GM08714 (cell line): ENCODE data around the gene HIP1.
"Not testable (repeated sequence)": the region's sequence is repeated elsewhere in the genome, so short reads cannot be mapped to it uniquely, and the experiment has no call there.

Experiments
- H3K4me3 ChIP-seq: fragments of 200-500 bp; sonication (Bioruptor generic); 2 replicates; pipeline ENCODE4 v1.5.1; 2014; ENCODE audit warnings: mild to moderate bottlenecking, low read length, inconsistent platforms
- ZNF274 ChIP-seq: IDR thresholded peaks from 2 replicates; pipeline ENCODE4 v1.6.1; 2012; ENCODE audit warnings: mild to moderate bottlenecking, low read depth, low read length

The HIP1 gene

DNA sequence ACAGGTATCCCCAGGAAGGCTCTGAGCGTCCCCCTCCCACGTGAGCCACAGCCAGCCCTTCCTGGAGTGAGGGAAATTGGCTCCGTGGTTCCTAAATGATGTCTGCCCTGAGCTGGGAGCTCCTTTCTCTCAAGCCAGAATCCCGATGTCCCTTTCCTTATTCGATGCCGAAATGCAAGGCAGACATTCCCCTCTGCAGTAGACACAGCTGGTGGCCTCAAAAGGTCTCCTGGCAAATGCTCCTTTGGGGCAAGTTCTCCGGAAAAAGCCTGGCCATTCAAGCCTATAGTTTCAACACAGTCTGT lies 98.9 kb downstream of the HIP1 start:
- peak overlapping the region; percentile 78; the same call in 1 of the 2 replicates for H3K4me3 ChIP-seq
- no peak for TF ChIP-seq ZNF274

- TF ChIP-seq ZNF274 = no peak
- peak overlapping the region; percentile 78 for H3K4me3 ChIP-seq
Observed at GRCh38 chr7:75639071-75639885, 99.5 kb downstream of the HIP1 start.

DNA sequence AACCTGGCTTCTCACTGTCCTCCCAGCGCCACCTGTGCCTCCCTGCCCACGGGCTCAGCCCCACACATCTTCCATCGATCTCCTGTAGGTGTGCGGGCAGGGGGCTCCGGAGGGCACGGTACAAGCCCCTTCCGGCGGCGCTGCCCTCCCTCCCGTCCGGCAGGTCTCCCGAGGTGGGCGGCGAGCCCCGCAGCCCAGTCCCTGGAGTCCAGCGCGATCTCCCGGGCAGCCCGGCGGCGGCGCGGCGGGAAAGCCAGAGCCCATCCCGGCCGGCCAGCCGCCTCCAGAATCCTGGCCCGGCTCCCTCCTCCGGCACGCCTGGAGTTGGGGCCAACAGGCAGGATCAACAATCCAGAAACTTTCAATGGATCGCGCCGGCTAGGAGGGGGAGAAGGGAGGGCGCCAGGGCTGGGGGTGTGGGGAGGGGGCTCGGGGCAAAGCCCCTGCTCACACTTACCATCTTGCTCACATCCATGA lies 100.1 kb downstream of the HIP1 start:
- TF ChIP-seq ZNF274 = no peak
- H3K4me3 ChIP-seq = peak overlapping the region; percentile 10; the same call in 1 of the 2 replicates

DNA sequence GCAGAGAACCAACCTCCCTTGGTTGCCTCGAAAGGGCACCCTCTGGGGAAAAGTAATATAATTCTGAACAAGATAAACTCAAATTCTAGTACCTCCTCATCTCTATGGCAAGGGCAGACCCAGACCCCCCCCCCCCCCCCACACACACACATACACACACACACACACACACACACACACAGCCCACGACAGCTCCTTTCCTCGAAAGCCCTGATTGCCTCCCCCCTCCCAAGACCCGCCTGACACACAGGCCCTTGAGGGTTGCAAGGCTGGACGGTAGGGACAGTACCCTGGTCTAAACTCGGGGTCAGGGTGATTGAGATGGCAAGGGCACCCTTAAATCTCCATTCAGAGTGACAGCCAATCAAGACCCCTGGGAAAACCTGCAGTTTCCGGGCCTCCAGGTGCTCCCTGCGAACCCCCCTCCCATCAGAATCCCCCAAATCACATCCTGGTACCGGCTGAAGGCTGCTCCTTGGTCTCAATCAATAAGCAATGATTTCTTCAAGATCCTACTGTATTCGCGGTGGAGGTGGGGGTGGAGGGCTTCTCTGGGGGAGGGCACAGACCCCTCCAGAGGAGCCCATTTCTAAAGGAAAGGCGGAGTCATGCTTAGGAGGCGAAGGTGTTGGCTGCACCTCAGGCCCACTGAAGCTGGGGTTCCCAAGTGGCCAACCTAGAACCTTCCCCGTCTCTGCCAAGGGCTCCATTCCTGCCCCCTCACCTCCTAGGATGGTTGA lies 100.7 kb downstream of the HIP1 start:
- H3K4me3 ChIP-seq = peak overlapping the region; percentile 10; the same call in 1 of the 2 replicates
- TF ChIP-seq ZNF274 = no peak

- H3K4me3 ChIP-seq = no peak overlapping the region
- no peak for TF ChIP-seq ZNF274
Observed at GRCh38 chr7:75635036-75635435, 103.7 kb downstream of the HIP1 start.

DNA sequence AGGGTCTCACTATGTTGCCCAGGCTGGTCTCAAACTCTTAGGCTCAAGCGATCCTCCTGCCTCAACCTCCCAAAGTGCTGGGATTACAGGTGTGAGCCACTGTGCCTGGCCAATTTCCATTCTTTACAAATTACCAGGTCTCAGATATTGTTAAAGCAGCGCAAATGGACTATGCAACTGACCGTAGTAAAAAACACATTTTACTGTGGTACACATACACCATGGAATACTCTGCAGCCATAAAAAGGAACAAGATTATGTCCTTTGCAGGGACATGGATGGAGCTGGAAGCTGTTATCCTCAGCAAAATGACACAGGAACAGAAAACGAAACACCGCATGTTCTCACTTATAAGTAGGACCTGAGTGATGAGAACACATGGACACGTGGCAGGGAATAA lies 106.2 kb downstream of the HIP1 start:
- H3K4me3 ChIP-seq = not testable (repeated sequence)

DNA sequence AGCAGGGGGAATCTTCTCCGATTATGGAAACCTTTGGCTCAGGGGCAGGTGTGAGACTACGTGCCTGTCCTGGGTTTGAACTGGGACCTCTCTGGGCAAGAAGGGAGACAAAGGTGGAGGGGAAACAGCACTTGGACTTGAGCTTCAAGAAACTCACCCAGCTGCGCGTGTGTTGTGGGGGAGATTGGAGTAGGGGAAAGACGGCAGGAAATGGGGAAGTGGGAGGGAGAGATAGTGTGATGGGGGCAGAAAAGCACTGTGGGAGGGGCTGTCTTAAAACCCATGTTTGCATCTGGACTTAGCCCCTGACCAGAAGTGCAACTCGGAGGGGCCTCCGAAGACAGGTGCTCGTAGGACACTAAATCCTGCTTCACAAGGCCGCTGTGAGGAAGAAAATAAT lies 107.0 kb downstream of the HIP1 start:
- TF ChIP-seq ZNF274 = no peak
- H3K4me3 ChIP-seq = no peak overlapping the region

GRCh38 chr7:75630549-75630948 lies 108.2 kb downstream of the HIP1 start:
- no peak for TF ChIP-seq ZNF274
- no peak overlapping the region for H3K4me3 ChIP-seq

DNA sequence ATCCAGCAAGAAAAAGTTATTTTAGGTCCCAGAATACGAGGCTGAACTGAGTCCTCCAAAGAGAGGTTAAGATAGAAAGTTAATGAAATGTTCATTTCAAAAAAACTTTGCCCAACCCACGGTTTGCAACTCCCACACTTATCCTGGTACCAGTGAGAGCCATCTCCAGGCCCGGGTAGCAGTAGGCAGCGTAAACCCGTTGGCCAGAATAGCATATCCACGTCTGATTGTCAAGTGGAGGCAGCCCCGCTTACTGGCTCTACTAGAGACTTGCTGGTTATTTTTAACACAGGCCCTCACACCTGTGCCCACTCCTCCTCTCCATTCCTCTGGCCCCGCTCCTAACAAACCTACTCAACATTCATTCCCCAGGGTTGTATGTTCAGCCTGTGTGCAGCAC lies 109.7 kb downstream of the HIP1 start:
- TF ChIP-seq ZNF274 = no peak
- no peak overlapping the region for H3K4me3 ChIP-seq

- no peak for TF ChIP-seq ZNF274
- H3K4me3 ChIP-seq = no peak overlapping the region
Observed at GRCh38 chr7:75628055-75628454, 110.7 kb downstream of the HIP1 start.

- TF ChIP-seq ZNF274 = no peak
- H3K4me3 ChIP-seq = no peak overlapping the region
Observed at GRCh38 chr7:75626954-75627353, 111.8 kb downstream of the HIP1 start.

GRCh38 chr7:75625868-75626267 lies 112.9 kb downstream of the HIP1 start:
- TF ChIP-seq ZNF274 = no peak
- no peak overlapping the region for H3K4me3 ChIP-seq

- H3K4me3 ChIP-seq = no peak overlapping the region
- no peak for TF ChIP-seq ZNF274
Observed at GRCh38 chr7:75624134-75624832, 114.5 kb downstream of the HIP1 start.

GRCh38 chr7:75623390-75624133 lies 115.2 kb downstream of the HIP1 start:
- no peak for TF ChIP-seq ZNF274
- no peak overlapping the region for H3K4me3 ChIP-seq
